HG03135 (cell line): ENCODE measurements around the gene CD84.
"Not testable (repeated sequence)": the region's sequence is repeated elsewhere in the genome, so short reads cannot be mapped to it uniquely, and the experiment has no call there.

Experiments
- ATAC-seq: cut with Tn5 transposase; IDR thresholded peaks from one replicate; pipeline ENCODE4 v1.9.1; 2021; ENCODE audit warnings: mild to moderate bottlenecking, moderate library complexity; ENCODE audit not compliant: unreplicated experiment

The CD84 gene

DNA sequence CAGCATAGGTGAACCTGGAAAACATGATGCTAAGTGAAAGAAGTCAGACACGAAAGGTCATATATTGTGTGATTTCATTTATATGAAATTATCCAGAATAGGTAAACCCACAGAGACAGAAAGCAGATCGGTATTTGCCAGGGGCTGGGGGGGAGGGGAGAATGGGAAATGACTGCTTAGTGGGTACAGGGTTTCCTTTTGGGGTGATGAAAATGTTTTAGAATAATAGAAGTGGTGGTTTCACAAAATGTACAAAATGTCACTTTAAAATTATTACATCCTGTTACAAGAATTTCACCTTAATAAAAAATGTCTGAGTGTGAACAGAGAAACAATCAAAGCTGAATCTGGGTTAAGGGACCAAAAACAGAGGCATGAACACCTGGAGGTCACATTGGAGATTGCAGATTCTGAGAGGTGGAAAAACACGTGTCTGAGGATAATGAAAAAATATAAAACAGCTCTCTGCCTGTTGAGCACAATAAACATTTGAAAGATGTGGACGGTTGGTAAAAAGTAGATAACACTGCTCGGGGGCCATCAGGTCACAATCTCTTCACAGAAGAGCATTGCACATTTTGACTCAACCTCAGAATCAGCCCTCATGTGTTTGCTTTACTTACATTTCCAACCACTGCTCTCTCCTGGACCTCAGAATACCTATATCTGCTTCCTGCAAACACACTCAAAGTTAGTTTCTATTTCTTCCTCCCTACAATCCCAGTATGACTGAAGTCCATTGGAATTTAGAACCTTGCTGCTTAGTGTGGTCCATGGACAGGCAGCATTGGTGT lies 59.5 kb downstream of the CD84 start:
- no peak for ATAC-seq

DNA sequence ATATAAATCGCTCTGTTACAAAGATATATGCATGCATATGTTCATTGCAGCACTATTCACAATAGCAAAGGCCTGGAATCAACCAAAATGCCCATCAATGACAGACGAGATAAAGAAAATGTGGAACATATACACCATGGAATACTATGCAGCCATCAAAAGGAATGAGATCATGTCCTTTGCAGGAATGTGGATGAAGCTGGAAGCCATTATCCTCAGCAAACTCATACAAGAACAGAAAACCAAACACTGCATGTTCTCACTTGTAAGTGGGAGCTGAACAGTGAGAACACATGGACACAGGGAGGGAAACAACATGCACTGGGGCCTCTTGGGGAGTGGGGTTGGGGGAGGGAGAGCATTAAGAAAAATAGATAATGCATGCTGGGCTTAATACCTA lies 61.8 kb downstream of the CD84 start:
- not testable (repeated sequence) for ATAC-seq

DNA sequence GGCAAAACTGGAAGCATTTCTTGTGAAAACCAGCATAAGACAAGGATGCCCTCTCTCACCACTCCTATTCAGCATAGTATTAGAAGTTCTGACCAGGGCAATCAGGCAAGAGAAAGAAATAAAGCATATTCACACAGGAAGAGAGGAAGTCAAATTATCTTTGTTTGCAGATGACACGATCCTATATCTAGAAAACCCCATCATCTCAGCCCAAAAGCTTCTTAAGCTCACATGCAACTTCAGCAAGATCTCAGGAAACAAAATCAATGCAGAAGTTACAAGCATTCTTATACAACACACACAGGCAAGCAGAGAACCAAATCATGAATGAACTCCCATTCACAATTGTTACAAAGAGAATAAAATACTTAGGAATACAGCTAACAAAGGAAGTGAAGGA lies 63.4 kb downstream of the CD84 start:
- ATAC-seq, result not testable (repeated sequence)

DNA sequence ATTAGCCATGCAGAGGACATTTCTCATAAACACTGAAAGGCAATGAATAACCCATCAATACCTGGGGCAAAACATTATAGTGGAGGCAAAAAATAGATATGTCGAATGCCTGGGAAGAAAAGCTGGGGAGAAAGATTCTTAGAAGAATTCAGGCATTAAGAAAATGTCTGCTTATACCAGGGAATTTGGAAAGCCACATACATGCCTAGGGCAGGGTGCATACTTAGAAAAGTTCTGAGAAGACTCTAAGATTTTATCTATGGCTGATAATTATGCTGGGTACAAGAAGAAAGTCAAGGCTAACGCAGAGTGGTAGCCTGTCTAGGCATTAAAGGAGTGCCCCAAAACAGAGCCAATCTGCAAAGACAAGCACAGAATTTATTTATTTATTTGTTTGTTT lies 74.6 kb downstream of the CD84 start:
- no peak for ATAC-seq

DNA sequence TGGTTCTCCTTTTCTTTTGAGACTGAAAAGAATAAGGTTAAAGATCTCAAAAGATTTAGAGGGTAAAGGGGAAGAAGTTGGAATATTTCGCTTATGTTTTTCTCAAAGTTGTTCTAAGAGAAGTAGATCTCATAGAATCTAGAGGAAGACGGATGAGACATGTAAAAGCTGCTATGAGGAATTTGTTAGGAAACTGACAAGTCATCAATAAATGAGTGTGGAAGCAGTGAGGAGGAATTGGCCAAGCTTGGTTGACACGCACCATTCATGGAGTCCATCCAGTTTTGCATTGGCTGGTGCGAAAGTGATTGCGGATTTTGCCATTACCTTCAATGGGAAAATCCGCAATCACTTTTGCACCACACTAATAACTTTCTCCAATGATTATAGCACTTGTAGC lies 76.2 kb downstream of the CD84 start:
- no peak for ATAC-seq

DNA sequence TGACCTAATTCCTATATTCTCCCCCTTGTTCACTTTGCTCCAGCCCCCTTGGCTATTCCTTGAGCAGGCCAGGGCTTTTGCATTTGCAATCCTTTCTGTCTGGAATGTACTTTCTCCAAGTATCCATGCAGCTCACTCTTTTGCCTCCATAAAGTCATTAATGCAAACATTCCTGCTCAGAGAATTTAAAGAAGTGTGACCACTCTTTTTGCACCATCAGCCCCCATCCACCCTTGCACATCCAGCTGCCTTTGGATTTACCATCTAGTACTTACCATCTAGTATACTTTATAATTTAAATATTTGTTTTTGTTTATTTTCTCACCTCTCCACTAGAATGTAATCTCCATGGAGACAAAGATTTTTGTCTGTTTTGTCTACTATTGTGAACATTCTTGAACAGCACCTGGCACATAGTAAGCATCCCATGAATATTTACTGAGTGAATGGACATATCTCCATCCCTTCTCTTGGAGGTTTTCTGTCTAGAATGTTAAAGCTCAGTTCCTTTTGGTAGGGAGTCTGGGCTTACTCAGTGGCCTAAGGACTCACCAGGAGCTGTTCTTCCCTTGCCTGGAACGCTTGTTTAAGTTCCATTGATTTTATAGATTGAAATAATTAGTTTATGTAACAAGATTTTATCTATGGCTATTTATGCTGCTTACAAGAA lies 78.8 kb downstream of the CD84 start:
- no peak for ATAC-seq

GRCh38 chr1:160499631-160500030 lies 79.7 kb downstream of the CD84 start:
- no peak for ATAC-seq

DNA sequence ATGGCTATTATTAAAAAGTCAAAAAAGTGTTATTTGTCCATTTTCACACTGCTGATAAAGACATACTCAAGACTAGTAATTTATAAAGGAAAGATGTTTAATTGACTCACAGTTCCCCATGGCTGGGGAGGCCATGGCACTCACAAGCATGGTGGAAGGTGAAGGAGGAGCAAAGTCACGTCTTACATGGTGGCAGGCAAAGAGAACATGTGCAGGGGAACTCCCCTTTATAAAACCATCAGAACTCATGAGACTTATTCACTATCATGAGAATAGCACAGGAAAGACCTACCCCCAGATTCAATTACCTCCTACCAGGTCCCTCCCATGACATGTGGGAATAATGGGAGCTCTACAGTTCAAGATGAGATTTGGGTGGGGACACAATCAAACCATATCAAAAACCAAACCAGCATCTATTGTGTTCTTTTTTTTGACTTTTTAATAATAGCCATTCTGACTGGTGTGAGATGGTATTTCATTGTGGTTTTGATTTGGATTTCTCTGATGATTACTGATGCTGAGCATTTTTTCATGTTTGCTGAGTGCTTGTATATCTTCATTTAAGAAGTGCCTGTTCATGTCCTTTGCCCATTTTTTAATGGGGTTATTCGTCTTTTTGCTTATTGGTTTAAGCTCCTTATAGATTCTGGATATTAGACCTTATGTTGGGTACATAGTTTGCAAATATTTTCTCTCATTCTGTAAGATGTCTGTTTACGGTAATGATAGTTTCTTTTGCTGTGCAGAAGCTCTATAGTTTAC lies 80.8 kb downstream of the CD84 start:
- not testable (repeated sequence) for ATAC-seq

GRCh38 chr1:160496334-160496733 lies 83.0 kb downstream of the CD84 start:
- no peak for ATAC-seq

GRCh38 chr1:160494620-160495019 lies 84.7 kb downstream of the CD84 start:
- no peak for ATAC-seq

DNA sequence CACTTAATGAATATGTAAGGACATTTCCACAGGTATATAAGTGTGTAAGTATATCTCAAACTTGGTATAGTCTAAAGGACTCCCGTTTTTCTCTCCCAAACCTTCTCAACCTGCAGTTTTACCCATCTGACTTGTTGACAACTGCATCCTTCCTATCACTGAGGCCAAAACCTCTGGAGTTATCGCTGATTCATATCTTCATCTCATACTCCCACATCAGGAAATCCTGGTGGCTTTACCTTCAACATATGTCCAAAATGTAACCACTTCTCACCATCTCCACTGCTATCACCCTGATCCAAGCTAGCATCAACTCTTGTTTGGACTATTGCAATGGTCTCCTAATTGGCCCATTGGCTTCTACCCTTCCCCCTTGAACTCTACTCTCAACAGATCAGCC lies 86.7 kb downstream of the CD84 start:
- no peak for ATAC-seq

- ATAC-seq, result no peak
These were observed 87.3 kb downstream of the CD84 start for GRCh38 chr1:160491981-160492380.
